Measurements from ENCODE around the gene KDELR3.

KDELR3 gene

GRCh38 chr22:38423512-38424503 is 44.1 kb upstream of the KDELR3 start:
- H3K27ac ChIP-seq (ENCODE audit: low read depth, low read length, poor library complexity, severe bottlenecking): no peak overlapping the region
- no peak overlapping the region for H3K9ac ChIP-seq (ENCODE audit: low read length)
- H3K27me3 ChIP-seq (ENCODE audit: insufficient read depth, low read length): 0 out of 2 replicates have a peak, but pooled peaks cover 6% of the 10 kb centered on the region
- no peak overlapping the region for H3K4me3 ChIP-seq (ENCODE audit: low read depth, low read length, poor library complexity, severe bottlenecking)
- no peaks in the 10 kb centered on the region for H3K79me2 ChIP-seq (ENCODE audit: insufficient read depth, low read length)
- no peaks in the 10 kb centered on the region for H4K20me1 ChIP-seq (ENCODE audit: insufficient read depth, low read length)
- no peak for TF ChIP-seq EZH2 (IDR thresholded peaks at IDR 0.05; ENCODE audit: borderline replicate concordance, low read length)
- TF ChIP-seq, protein P1, sequence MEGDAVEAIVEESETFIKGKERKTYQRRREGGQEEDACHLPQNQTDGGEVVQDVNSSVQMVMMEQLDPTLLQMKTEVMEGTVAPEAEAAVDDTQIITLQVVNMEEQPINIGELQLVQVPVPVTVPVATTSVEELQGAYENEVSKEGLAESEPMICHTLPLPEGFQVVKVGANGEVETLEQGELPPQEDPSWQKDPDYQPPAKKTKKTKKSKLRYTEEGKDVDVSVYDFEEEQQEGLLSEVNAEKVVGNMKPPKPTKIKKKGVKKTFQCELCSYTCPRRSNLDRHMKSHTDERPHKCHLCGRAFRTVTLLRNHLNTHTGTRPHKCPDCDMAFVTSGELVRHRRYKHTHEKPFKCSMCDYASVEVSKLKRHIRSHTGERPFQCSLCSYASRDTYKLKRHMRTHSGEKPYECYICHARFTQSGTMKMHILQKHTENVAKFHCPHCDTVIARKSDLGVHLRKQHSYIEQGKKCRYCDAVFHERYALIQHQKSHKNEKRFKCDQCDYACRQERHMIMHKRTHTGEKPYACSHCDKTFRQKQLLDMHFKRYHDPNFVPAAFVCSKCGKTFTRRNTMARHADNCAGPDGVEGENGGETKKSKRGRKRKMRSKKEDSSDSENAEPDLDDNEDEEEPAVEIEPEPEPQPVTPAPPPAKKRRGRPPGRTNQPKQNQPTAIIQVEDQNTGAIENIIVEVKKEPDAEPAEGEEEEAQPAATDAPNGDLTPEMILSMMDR (IDR thresholded peaks at IDR 0.05; ENCODE audit: low read length): no peak
- no peaks in the 10 kb centered on the region for H3K36me3 ChIP-seq (ENCODE audit: insufficient read depth, low read length)
- no peak overlapping the region for H2AFZ ChIP-seq (ENCODE audit: low read length)
- no peaks in the 10 kb centered on the region for H3K4me1 ChIP-seq (ENCODE audit: insufficient read depth, low read length, severe bottlenecking)
- H3K9me2 ChIP-seq (ENCODE audit: low read depth, low read length): no peaks in the 10 kb centered on the region
- no peaks in the 10 kb centered on the region for H3F3A ChIP-seq (ENCODE audit: insufficient read depth, low read length)
- no peak overlapping the region for H3K4me2 ChIP-seq (ENCODE audit: low read length)
- no peaks in the 10 kb centered on the region for H3K9me3 ChIP-seq (ENCODE audit: low read length)

- no peak for TF ChIP-seq EZH2 (IDR thresholded peaks at IDR 0.05; ENCODE audit: borderline replicate concordance, low read length)
- TF ChIP-seq, protein P1 (IDR thresholded peaks at IDR 0.05; ENCODE audit: low read length): no peak
Observed at GRCh38 chr22:38424525-38425080, 43.3 kb upstream of the KDELR3 start.

GRCh38 chr22:38426628-38427027 is 41.3 kb upstream of the KDELR3 start:
- Histone ChIP-seq H3K9me2 (ENCODE audit: low read depth, low read length) (no peaks in the 10 kb centered on the region), H3K9me3 (ENCODE audit: low read length) (no peaks in the 10 kb centered on the region), H3K79me2 (ENCODE audit: insufficient read depth, low read length) (no peaks in the 10 kb centered on the region), H3K4me1 (ENCODE audit: insufficient read depth, low read length, severe bottlenecking) (no peaks in the 10 kb centered on the region), H3K4me2 (ENCODE audit: low read length) (no peak overlapping the region), H3K9ac (ENCODE audit: low read length) (no peak overlapping the region), H3K27me3 (ENCODE audit: insufficient read depth, low read length) (no peaks in the 10 kb centered on the region), H2AFZ (ENCODE audit: low read length) (no peak overlapping the region), H3K4me3 (ENCODE audit: low read depth, low read length, poor library complexity, severe bottlenecking) (no peak overlapping the region), H3K36me3 (ENCODE audit: insufficient read depth, low read length) (no peaks in the 10 kb centered on the region), H3K27ac (ENCODE audit: low read depth, low read length, poor library complexity, severe bottlenecking) (no peak overlapping the region), H4K20me1 (ENCODE audit: insufficient read depth, low read length) (no peaks in the 10 kb centered on the region), H3F3A (ENCODE audit: insufficient read depth, low read length) (no peaks in the 10 kb centered on the region)
- no peak for TF ChIP-seq EZH2 (IDR thresholded peaks at IDR 0.05; ENCODE audit: borderline replicate concordance, low read length)
- TF ChIP-seq, protein P1 (IDR thresholded peaks at IDR 0.05; ENCODE audit: low read length): no peak

More at GRCh38 chr22:38424525-38425080, 43.3 kb upstream of the KDELR3 start:
- no peaks in the 10 kb centered on the region for H3K79me2 ChIP-seq (ENCODE audit: insufficient read depth, low read length)
- H3K4me1 ChIP-seq (ENCODE audit: insufficient read depth, low read length, severe bottlenecking): no peaks in the 10 kb centered on the region
- H3K27ac ChIP-seq (ENCODE audit: low read depth, low read length, poor library complexity, severe bottlenecking): no peak overlapping the region
- H4K20me1 ChIP-seq (ENCODE audit: insufficient read depth, low read length): no peaks in the 10 kb centered on the region
- no peaks in the 10 kb centered on the region for H3K36me3 ChIP-seq (ENCODE audit: insufficient read depth, low read length)
- no peaks in the 10 kb centered on the region for H3K27me3 ChIP-seq (ENCODE audit: insufficient read depth, low read length)
- no peak overlapping the region for H3K9ac ChIP-seq (ENCODE audit: low read length)
- H2AFZ ChIP-seq (ENCODE audit: low read length): no peak overlapping the region
- no peaks in the 10 kb centered on the region for H3K9me3 ChIP-seq (ENCODE audit: low read length)
- no peaks in the 10 kb centered on the region for H3F3A ChIP-seq (ENCODE audit: insufficient read depth, low read length)
- no peak overlapping the region for H3K4me3 ChIP-seq (ENCODE audit: low read depth, low read length, poor library complexity, severe bottlenecking)
- H3K4me2 ChIP-seq (ENCODE audit: low read length): no peak overlapping the region
- no peaks in the 10 kb centered on the region for H3K9me2 ChIP-seq (ENCODE audit: low read depth, low read length)

Measured in OCI-LY1 (cell line).